ENCODE results near the gene TTLL13. TPM values are rescaled to one million over a fixed set of nuclear protein-coding genes. Genes with fewer than 3 reads are reported as not detected.

TTLL13 gene
- total RNA-seq, 1 donor from 2014 or later, result not detected

DNA sequence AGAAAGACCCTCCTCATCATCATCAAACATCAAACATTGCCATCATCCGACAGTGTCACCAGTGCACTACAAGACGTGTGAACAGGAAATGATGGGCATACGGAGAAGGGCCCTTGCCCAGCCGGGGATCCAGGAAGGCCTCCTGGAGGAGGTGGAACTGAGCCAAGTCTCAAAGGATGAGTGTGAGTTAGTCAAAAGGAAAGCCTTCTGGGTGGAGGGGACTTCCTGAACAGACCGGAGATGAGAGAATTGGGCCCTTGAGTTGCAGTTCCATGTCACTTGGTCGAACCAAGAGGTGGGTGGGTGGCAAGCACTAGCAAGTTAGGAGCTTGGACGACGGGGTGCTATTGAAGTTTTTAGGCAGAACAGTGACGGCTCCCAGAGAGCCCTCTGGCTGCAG, 39.8 kb upstream of the TTLL13 start:
- no peak overlapping the region for H3K4me3 ChIP-seq (ENCODE audit: low read depth, low read length)
- no peaks in the 10 kb centered on the region for H3K27me3 ChIP-seq (ENCODE audit: control insufficient read depth, insufficient read depth, low read length)
- TF ChIP-seq, protein P1, sequence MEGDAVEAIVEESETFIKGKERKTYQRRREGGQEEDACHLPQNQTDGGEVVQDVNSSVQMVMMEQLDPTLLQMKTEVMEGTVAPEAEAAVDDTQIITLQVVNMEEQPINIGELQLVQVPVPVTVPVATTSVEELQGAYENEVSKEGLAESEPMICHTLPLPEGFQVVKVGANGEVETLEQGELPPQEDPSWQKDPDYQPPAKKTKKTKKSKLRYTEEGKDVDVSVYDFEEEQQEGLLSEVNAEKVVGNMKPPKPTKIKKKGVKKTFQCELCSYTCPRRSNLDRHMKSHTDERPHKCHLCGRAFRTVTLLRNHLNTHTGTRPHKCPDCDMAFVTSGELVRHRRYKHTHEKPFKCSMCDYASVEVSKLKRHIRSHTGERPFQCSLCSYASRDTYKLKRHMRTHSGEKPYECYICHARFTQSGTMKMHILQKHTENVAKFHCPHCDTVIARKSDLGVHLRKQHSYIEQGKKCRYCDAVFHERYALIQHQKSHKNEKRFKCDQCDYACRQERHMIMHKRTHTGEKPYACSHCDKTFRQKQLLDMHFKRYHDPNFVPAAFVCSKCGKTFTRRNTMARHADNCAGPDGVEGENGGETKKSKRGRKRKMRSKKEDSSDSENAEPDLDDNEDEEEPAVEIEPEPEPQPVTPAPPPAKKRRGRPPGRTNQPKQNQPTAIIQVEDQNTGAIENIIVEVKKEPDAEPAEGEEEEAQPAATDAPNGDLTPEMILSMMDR (IDR thresholded peaks at IDR 0.05; ENCODE audit: insufficient read depth, low read length, poor library complexity, severe bottlenecking), result no peak
- no peak for DNase-seq (ENCODE audit: low read depth)
- H3K36me3 ChIP-seq (ENCODE audit: control insufficient read depth, insufficient read depth, low read length), result peaks cover 4% of the 10 kb centered on the region

DNA sequence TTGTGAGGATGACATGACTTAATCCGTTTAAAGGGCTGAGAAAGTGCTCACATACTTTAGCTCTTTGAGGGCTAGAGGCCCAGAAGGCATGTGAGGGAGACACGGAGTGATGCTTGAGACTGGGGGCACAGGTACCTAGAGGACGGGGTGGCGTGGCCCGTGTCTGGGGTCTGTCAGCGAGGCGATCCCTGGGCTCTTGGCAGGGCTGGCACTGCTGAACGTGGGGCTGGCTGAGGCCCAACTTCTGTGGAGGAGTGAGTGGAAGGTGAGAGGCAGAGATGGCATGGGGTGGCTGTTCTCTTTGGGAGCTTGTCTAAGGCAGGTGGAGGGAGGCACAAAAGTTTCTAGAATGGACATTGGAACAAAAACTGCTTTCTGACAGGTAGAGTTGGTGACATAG, 38.8 kb upstream of the TTLL13 start:
- TF ChIP-seq, protein P1 (IDR thresholded peaks at IDR 0.05; ENCODE audit: insufficient read depth, low read length, poor library complexity, severe bottlenecking), result no peak
- H3K27me3 ChIP-seq (ENCODE audit: control insufficient read depth, insufficient read depth, low read length), result no peaks in the 10 kb centered on the region
- DNase-seq (ENCODE audit: low read depth), result no peak
- H3K36me3 ChIP-seq (ENCODE audit: control insufficient read depth, insufficient read depth, low read length), result peaks cover 1% of the 10 kb centered on the region
- no peak overlapping the region for H3K4me3 ChIP-seq (ENCODE audit: low read depth, low read length)

DNA sequence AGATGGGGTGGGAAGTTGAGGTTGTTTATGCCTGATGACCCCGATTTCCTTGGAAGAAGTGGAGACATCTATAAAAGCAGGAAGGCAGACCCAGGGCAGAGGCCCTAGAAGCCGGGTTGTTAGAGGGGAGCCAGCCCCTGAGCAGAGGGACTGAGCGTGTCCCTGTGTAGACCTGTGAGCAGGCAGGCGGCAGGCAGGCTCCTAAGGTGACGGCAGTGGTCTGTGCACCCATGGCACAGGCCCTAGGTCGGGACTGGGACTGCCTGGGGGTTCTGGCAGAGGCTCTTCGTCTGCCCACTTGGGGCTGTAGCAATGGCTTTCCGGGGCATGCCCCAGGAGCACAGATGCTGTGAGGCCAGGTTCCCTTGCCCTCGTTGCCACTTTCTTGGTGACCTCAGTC, 38.3 kb upstream of the TTLL13 start:
- peaks cover 1% of the 10 kb centered on the region for H3K36me3 ChIP-seq (ENCODE audit: control insufficient read depth, insufficient read depth, low read length)
- TF ChIP-seq, protein P1 (IDR thresholded peaks at IDR 0.05; ENCODE audit: insufficient read depth, low read length, poor library complexity, severe bottlenecking), result no peak
- no peaks in the 10 kb centered on the region for H3K27me3 ChIP-seq (ENCODE audit: control insufficient read depth, insufficient read depth, low read length)
- DNase-seq (ENCODE audit: low read depth), result no peak
- no peak overlapping the region for H3K4me3 ChIP-seq (ENCODE audit: low read depth, low read length)

DNA sequence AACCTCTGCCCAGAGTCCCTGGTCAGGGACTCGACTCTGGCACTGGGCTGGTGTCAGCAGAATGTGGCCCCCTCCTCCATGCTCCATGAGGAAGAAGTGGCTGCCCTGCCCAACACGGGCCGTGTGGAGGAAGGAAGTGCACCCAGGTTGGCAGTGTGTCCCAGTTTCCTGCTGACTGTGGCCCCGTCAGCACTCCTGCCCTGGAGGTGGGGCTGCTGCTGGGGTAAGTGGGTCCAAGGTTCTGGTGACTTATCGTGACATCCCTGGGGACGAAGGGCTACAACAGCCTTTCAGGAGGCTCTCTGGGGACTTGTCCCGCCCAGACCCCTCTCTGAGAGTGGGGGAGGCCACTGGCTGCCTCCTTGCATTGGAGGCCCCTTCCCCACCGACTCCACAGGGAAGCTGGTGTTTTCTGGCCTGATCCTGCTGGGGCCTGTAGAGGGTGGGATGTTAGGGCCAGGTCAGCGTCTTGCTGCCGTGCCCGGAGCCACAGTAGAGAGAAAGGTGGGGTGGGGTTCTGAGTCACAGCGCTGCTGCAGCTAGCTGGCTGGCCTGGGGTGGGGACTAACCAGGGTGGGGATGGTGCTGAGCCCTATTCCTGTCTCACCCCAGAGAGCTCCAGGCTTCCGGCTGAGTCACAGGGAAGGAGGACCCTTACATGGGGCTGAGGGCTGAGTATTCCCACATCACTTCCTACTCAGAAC, 37.8 kb upstream of the TTLL13 start:
- Histone ChIP-seq H3K4me3 (ENCODE audit: low read depth, low read length) (no peak overlapping the region), H3K36me3 (ENCODE audit: control insufficient read depth, insufficient read depth, low read length) (peaks cover 1% of the 10 kb centered on the region), H3K27me3 (ENCODE audit: control insufficient read depth, insufficient read depth, low read length) (no peaks in the 10 kb centered on the region)
- peak; percentile 73 for DNase-seq (ENCODE audit: low read depth)
- TF ChIP-seq, protein P1 (IDR thresholded peaks at IDR 0.05; ENCODE audit: insufficient read depth, low read length, poor library complexity, severe bottlenecking), result no peak

DNA sequence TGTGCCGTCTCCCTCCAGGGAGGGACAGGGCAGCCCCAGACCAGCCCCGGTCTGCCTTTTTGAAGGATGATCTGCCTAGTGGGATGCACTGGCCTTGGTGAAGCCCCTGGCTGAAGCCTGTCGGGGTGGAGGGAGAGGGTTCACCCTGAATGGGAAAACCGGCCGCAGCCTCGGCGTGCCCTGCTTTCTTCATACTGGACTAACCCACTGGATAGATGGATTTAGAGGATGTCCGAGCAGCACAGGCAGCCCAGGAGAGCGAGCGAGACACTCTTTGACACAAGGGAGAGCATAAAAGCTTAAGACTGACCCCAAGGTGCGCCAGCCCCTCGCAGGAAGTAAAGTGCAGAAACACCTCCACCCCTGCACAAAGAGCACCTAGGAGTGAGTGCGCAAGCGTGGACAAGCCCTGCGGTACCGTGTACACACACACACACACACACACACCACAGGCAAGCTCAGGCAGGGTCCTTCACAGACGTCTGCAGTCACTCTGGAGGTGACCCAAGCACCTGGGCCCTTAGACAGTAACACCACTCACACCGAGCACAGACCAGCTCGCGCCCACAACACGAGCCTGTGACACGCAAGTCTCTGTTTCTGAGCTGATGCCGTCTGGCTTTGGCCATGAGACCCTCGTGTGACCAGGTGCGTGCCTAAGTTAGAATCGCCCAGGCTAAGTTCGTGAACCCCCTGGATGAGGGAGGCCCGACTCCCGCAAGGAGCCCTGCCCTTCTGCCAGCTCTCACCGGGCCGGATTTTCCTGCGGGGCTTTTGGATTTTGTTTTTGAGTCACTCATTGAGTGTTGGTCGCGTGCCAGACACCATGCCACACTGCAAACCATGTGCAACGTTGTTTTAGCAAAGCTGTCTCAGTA, 36.9 kb upstream of the TTLL13 start:
- peaks cover 1% of the 10 kb centered on the region for H3K36me3 ChIP-seq (ENCODE audit: control insufficient read depth, insufficient read depth, low read length)
- no peaks in the 10 kb centered on the region for H3K27me3 ChIP-seq (ENCODE audit: control insufficient read depth, insufficient read depth, low read length)
- no peak overlapping the region for H3K4me3 ChIP-seq (ENCODE audit: low read depth, low read length)
- TF ChIP-seq, protein P1 (IDR thresholded peaks at IDR 0.05; ENCODE audit: insufficient read depth, low read length, poor library complexity, severe bottlenecking), result no peak
- no peak for DNase-seq (ENCODE audit: low read depth)
